ENCODE data around the gene GPD2. TPM values are rescaled to one million over a fixed set of nuclear protein-coding genes. Genes with fewer than 3 reads are reported as not detected.
"Not testable (repeated sequence)": the region's sequence is repeated elsewhere in the genome, so short reads cannot be mapped to it uniquely, and the experiment has no call there.

The GPD2 gene
- total RNA-seq, 2 experiments from 2014 or later = 33.5 to 40.9 TPM

DNA sequence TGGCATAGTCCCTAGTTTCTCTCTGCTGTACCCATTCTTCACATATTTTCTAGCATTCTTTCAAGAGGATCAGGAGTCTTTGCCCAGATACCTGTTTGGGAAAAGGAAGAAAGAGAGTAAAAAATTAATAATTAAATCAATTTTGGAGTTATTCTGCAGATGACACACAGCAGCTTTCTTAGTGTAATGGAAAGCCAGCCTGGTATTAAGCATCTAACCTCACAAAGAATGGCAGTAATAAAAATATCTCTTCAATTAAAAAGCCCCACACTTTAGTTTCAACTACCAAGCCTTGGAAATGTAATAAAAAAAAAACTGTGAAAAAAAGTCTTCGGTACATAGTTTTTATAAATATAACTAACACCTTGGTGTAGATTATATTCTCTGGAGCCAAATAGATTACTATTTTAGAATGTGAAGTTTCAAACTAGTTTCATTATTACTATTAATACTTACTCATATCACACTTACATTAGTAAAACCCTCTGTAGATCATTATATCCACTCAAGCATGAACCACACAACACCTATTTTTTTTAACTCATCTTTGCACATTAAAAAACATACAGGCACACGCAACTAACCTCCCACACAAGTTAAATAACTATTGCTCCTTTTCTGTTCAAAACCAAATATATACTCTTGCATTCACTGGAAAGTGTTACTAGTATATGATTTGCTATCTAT, 90.9 kb downstream of the GPD2 start:
- ChIA-PET POLR2A (interaction anchor here (1.4 kb wide), 1 partner anchor 184 kb away, joined by 4 read pairs; no protein-coding TSS in a partner anchor), CTCF (interaction anchor here (1.4 kb wide), 1 partner anchor 15 kb away, joined by 4 read pairs; no protein-coding TSS in a partner anchor)
- ATAC-seq (peak; percentile 78), DNase-seq (no peak)
- Mint-ChIP-seq H3K27me3 (no peaks in the 10 kb centered on the region), H3K4me1 (ENCODE audit: low read depth) (peaks cover 10% of the 10 kb centered on the region), H3K27ac (peak overlapping the region; percentile 34), H3K9me3 (no peaks in the 10 kb centered on the region), H3K4me3 (no peak overlapping the region), H3K36me3 (ENCODE audit: low read depth) (peaks cover 5% of the 10 kb centered on the region)
- intact Hi-C loops (cut with micrococcal nuclease) = no loop called here
- TF ChIP-seq CTCF (IDR thresholded peaks at IDR 0.05) = no peak

DNA sequence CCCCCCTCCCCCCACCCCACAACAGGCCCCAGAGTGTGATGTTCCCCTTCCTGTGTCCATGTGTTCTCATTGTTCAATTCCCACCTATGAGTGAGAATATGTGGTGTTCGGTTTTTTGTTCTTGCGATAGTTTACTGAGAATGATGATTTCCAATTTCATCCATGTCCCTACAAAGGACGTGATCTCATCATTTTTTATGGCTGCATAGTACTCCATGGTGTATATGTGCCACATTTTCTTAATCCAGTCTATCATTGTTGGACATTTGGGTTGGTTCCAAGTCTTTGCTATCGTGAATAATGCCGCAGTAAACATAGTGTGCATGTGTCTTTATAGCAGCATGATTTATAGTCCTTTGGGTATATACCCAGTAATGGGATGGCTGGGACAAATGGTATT, 92.4 kb downstream of the GPD2 start:
- H3K4me3 Mint-ChIP-seq; H3K9me3 Mint-ChIP-seq; CTCF ChIA-PET; H3K36me3 Mint-ChIP-seq (ENCODE audit: low read depth); intact Hi-C loops (cut with micrococcal nuclease); H3K27me3 Mint-ChIP-seq; POLR2A ChIA-PET; DNase-seq; H3K4me1 Mint-ChIP-seq (ENCODE audit: low read depth); ATAC-seq; H3K27ac Mint-ChIP-seq: not testable (repeated sequence)

DNA sequence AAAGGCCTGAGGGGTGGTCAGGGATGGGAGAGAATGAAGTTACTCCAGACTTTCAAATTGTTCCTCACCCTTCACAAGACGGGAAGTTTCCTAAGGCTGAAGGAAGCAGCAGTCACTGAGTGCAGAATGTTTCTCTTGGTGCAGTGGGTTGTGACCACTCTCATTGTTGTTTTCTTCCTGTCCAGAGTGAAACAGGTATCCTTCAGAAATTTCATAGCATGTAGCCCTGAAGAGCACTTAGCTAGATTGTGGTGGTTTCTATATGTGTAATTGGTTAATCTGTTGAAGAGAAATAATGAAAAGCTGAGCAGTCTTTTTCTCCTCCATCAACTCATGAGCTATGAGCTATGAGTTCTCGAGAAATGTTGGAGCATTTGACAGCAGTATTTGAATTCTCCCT, 96.8 kb downstream of the GPD2 start:
- no peaks in the 10 kb centered on the region for H3K27me3 Mint-ChIP-seq
- no peaks in the 10 kb centered on the region for H3K9me3 Mint-ChIP-seq
- H3K4me3 Mint-ChIP-seq = no peak overlapping the region
- ChIA-PET POLR2A (no interaction called here), CTCF (interaction anchor here (2.1 kb wide), 1 partner anchor 11 kb away, joined by 5 read pairs; no protein-coding TSS in a partner anchor)
- no peak overlapping the region for H3K27ac Mint-ChIP-seq
- DNase-seq (no peak), ATAC-seq (no peak)
- TF ChIP-seq CTCF (IDR thresholded peaks at IDR 0.05) = no peak
- peaks cover 9% of the 10 kb centered on the region for H3K4me1 Mint-ChIP-seq (ENCODE audit: low read depth)
- intact Hi-C loops (cut with micrococcal nuclease) = no loop called here
- peaks cover 3% of the 10 kb centered on the region for H3K36me3 Mint-ChIP-seq (ENCODE audit: low read depth)

- no peaks in the 10 kb centered on the region for H3K9me3 Mint-ChIP-seq
- CTCF ChIA-PET = interaction anchor here (0.7 kb wide), 1 partner anchor 153 kb away, joined by 3 read pairs; no protein-coding TSS in a partner anchor
- H3K4me3 Mint-ChIP-seq = no peak overlapping the region
- peaks cover 2% of the 10 kb centered on the region for H3K36me3 Mint-ChIP-seq (ENCODE audit: low read depth)
- intact Hi-C loops (cut with micrococcal nuclease) = no loop called here
- H3K27me3 Mint-ChIP-seq = no peaks in the 10 kb centered on the region
- no peak overlapping the region for H3K27ac Mint-ChIP-seq
- POLR2A ChIA-PET = no interaction called here
- TF ChIP-seq CTCF (IDR thresholded peaks at IDR 0.05) = no peak
- peaks cover 20% of the 10 kb centered on the region for H3K4me1 Mint-ChIP-seq (ENCODE audit: low read depth)
- DNase-seq (no peak), ATAC-seq (no peak)
These were observed 100.4 kb downstream of the GPD2 start for GRCh38 chr2:156536534-156536933.

- intact Hi-C loops (cut with micrococcal nuclease) = no loop called here
These were observed 101.0 kb downstream of the GPD2 start for GRCh38 chr2:156537141-156537540.

More at GRCh38 chr2:156537141-156537540, 101.0 kb downstream of the GPD2 start:
- no peak overlapping the region for H3K27ac Mint-ChIP-seq
- ChIA-PET POLR2A (no interaction called here), CTCF (no interaction called here)
- DNase-seq (peak; percentile 6), ATAC-seq (no peak)
- no peaks in the 10 kb centered on the region for H3K9me3 Mint-ChIP-seq
- no peak for TF ChIP-seq CTCF (IDR thresholded peaks at IDR 0.05)
- H3K4me1 Mint-ChIP-seq (ENCODE audit: low read depth) = peaks cover 20% of the 10 kb centered on the region
- H3K4me3 Mint-ChIP-seq = no peak overlapping the region
- H3K27me3 Mint-ChIP-seq = no peaks in the 10 kb centered on the region
- peaks cover 2% of the 10 kb centered on the region for H3K36me3 Mint-ChIP-seq (ENCODE audit: low read depth)
